Colonic mucosa (tissue), 4 donors: Measurements from ENCODE around the gene TCF12. TPM values are rescaled to one million over a fixed set of nuclear protein-coding genes. Genes with fewer than 3 reads are reported as not detected.
"Not testable (repeated sequence)": the region's sequence is repeated elsewhere in the genome, so short reads cannot be mapped to it uniquely, and the experiment has no call there.

ENCODE experiments used
- DNase-seq: peaks from one replicate; pipeline ENCODE4 v3.0.0-alpha.2; 2020
- H3K27ac ChIP-seq: fragments of 200-600 bp; one replicate; pipeline ENCODE4 v1.8.0; 2021
- H3K27me3 ChIP-seq: fragments of 200-600 bp; one replicate; pipeline ENCODE4 v1.8.0; 2021
- H3K36me3 ChIP-seq: fragments of 200-600 bp; one replicate; pipeline ENCODE4 v1.8.0; 2021
- H3K4me1 ChIP-seq: fragments of 200-600 bp; one replicate; pipeline ENCODE4 v1.8.0; 2021; ENCODE audit warnings: mild to moderate bottlenecking
- H3K4me3 ChIP-seq: fragments of 200-600 bp; one replicate; pipeline ENCODE4 v1.8.0; 2021
- H3K9ac ChIP-seq, 2 donors: one replicate each; pipeline ENCODE4 v1.7.0; 2013; ENCODE audit warnings: control low read depth in 2 of 2, low read depth in 2 of 2, low read length in 2 of 2
- H3K9me3 ChIP-seq: fragments of 200-600 bp; one replicate; pipeline ENCODE4 v1.8.0; 2021
- intact Hi-C: fragments of 100-400 bp; cut with DNase I; formaldehyde crosslinking; loops from one replicate; pipeline ENCODE4 v1.14.1; 2022
- total RNA-seq, 2 donors: library from RNA; stranded (reverse); fragmentation: NEBNext Ultra II Directional in 1 of 2; extraction: Animal tissue kit (Norgen Biotek cat#: 25700) in 1 of 2; gene quantifications; one replicate each; pipeline ENCODE4 v1.2.1, GENCODE V29; 2021
- TF ChIP-seq, protein P1 (sequence below): fragments of 200-600 bp; IDR thresholded peaks from one replicate; pipeline ENCODE4 v1.8.0; 2022; ENCODE audit warnings: antibody characterized with exemption, mild to moderate bottlenecking
- donor health status: healthy.
- donor health status: DM: no; HTN: no; CAD: no.
- donor health status: DM: no; HTN: no; CAD: no.

TCF12 gene
- total RNA-seq, 2 donors from 2014 or later: 68.7 to 76.3 TPM

DNA sequence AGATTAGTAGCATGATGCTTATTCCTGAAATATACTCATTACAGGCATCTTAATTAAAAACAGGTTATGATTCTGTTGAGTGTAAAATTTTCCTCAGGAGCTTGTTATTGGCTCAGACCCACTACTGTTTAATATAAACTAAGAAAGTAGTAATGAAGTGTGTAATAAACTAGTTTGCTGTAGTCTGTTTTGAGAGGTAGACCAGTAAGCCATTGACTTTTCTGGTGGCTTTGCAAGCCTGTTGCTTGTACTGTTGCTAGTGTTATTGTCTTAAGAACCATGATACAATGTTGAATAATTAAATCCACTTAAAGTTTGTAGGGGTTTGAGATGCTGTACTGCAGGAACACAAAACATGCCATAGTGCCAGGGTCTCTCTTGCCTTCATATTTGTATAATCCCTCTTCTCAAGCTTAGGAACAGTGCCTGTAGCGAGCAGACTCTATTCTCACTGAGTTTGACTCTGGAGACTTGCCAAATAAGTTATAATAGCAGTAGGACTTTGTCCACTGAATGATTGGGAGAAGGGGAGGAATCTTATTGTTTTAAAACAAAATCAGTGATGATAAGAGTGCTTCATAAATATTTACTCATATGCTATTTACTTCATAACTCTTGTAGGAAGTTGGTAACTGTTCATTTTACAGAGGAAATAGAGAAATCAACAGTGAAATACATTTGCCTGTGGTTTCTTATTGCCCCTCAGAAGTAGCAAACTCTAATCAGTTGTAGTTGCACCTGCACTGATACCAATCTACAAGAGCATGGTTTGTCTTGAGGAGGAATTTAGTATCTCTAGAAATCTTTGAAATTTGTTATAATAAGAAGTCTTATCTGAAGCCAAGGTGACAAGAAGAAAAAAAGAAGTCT is 13.4 kb downstream of the TCF12 start:
- H3K27ac ChIP-seq: no peak overlapping the region
- intact Hi-C loops: no loop called here
- TF ChIP-seq, protein P1, sequence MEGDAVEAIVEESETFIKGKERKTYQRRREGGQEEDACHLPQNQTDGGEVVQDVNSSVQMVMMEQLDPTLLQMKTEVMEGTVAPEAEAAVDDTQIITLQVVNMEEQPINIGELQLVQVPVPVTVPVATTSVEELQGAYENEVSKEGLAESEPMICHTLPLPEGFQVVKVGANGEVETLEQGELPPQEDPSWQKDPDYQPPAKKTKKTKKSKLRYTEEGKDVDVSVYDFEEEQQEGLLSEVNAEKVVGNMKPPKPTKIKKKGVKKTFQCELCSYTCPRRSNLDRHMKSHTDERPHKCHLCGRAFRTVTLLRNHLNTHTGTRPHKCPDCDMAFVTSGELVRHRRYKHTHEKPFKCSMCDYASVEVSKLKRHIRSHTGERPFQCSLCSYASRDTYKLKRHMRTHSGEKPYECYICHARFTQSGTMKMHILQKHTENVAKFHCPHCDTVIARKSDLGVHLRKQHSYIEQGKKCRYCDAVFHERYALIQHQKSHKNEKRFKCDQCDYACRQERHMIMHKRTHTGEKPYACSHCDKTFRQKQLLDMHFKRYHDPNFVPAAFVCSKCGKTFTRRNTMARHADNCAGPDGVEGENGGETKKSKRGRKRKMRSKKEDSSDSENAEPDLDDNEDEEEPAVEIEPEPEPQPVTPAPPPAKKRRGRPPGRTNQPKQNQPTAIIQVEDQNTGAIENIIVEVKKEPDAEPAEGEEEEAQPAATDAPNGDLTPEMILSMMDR: no peak
- H3K36me3 ChIP-seq: no peaks in the 10 kb centered on the region
- H3K9me3 ChIP-seq: no peaks in the 10 kb centered on the region
- H3K27me3 ChIP-seq: no peaks in the 10 kb centered on the region
- no peak overlapping the region for H3K4me3 ChIP-seq
- no peak overlapping the region for H3K9ac ChIP-seq
- no peak for DNase-seq
- peaks cover 19% of the 10 kb centered on the region for H3K4me1 ChIP-seq

DNA sequence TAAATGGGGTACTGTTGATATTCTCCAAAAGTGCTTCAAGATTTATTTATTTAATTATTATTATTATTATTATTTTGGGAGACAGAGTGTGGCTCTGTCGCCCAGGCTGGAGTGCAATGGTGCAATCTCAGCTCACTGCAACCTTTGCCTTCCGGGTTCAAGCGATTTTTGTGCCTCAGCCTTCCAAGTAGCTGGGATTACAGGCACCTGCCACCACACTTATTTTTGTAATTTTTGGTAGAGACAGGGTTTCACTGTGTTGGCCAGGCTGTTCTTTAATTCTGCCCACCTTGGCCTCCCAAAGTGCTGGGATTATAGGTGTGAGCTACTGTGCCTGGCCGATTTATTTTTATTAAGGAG is 14.0 kb downstream of the TCF12 start:
- H3K4me3 ChIP-seq, H3K36me3 ChIP-seq, H3K9ac ChIP-seq, H3K9me3 ChIP-seq, DNase-seq, H3K27me3 ChIP-seq, H3K27ac ChIP-seq, intact Hi-C loops: not testable (repeated sequence)
- peaks cover 19% of the 10 kb centered on the region for H3K4me1 ChIP-seq

- Histone ChIP-seq H3K4me1 (peaks cover 19% of the 10 kb centered on the region), H3K27ac (no peak overlapping the region), H3K4me3 (no peak overlapping the region), H3K36me3 (no peaks in the 10 kb centered on the region), H3K9me3 (no peaks in the 10 kb centered on the region), H3K9ac (no peak overlapping the region), H3K27me3 (no peaks in the 10 kb centered on the region)
- TF ChIP-seq, protein P1: no peak
- DNase-seq: no peak
- intact Hi-C loops: no loop called here
These were observed 15.0 kb downstream of the TCF12 start for GRCh38 chr15:56933410-56933809.

DNA sequence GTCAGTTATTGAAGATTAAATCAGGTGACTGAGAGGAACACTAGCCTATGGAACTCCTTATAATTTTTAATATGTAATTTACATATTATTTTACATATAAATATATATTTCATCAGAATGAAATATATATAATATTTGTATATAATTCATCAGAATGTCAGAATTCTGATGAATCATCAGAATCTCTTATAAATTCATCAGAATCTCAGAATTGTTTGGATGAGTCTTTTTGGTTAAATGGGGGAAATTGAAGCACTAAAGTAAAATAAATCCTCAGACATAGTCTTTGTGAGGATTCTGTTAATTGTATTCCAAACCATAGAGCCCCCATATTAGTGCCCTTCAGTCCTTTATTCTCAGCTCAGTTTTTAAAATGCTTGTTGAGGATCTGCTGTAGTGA is 15.4 kb downstream of the TCF12 start:
- no peak overlapping the region for H3K27ac ChIP-seq
- no peaks in the 10 kb centered on the region for H3K9me3 ChIP-seq
- TF ChIP-seq, protein P1: no peak
- no peak overlapping the region for H3K9ac ChIP-seq
- no peak overlapping the region for H3K4me3 ChIP-seq
- no peaks in the 10 kb centered on the region for H3K27me3 ChIP-seq
- peaks cover 19% of the 10 kb centered on the region for H3K4me1 ChIP-seq
- no peaks in the 10 kb centered on the region for H3K36me3 ChIP-seq
- no peak for DNase-seq
- intact Hi-C loops: no loop called here

DNA sequence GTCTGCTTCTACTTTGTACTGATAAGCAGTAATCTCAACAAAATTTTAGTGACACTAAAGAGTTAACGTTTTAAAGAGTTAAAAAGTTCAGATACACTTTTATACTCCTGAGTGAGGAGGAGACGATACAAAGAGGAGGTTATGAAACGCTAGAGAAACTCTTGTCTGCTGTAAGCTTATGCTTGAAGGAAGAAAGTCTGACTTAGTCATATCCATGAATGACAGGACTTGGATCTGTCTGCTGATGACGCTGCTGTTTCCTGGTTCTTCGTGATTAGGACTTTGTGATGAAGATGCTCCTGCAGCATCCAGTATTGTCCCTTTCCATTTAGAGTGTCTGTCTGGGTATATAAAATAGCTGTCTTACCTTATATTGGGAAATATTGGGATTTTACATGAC is 15.8 kb downstream of the TCF12 start:
- TF ChIP-seq, protein P1: no peak
- no peaks in the 10 kb centered on the region for H3K36me3 ChIP-seq
- H3K4me1 ChIP-seq: peaks cover 19% of the 10 kb centered on the region
- H3K4me3 ChIP-seq: no peak overlapping the region
- no peak for DNase-seq
- intact Hi-C loops: no loop called here
- H3K9me3 ChIP-seq: no peaks in the 10 kb centered on the region
- no peak overlapping the region for H3K27ac ChIP-seq
- no peaks in the 10 kb centered on the region for H3K27me3 ChIP-seq
- no peak overlapping the region for H3K9ac ChIP-seq

- TF ChIP-seq, protein P1: no peak
- DNase-seq: no peak
- no peaks in the 10 kb centered on the region for H3K36me3 ChIP-seq
- H3K27ac ChIP-seq: no peak overlapping the region
- H3K4me1 ChIP-seq: peaks cover 6% of the 10 kb centered on the region
- H3K4me3 ChIP-seq: no peak overlapping the region
- H3K27me3 ChIP-seq: no peaks in the 10 kb centered on the region
- intact Hi-C loops: no loop called here
- H3K9me3 ChIP-seq: no peaks in the 10 kb centered on the region
- no peak overlapping the region for H3K9ac ChIP-seq
These were observed 18.5 kb downstream of the TCF12 start for GRCh38 chr15:56936929-56937328.
